Fibroblast of lung (primary cell): ENCODE results near the gene NRF1. TPM values are rescaled to one million over a fixed set of nuclear protein-coding genes. Genes with fewer than 3 reads are reported as not detected.

Source experiments
- DNase-seq, 2 donors: peaks; one replicate each; pipeline versions ENCODE4 v3.0.0 to v3.0.0-alpha.2; 2010; ENCODE audit warnings: low read depth in 2 of 2
- H2AFZ ChIP-seq: 2 replicates; pipeline ENCODE4 v1.5.1; 2012; ENCODE audit warnings: low read length, control low read depth, inconsistent platforms
- H3K27ac ChIP-seq: 2 replicates; pipeline ENCODE4 v1.5.1; 2011; ENCODE audit warnings: low read length, control low read depth; ENCODE audit not compliant: insufficient read depth
- H3K27me3 ChIP-seq: 2 replicates; pipeline ENCODE4 v1.5.1; 2011; ENCODE audit warnings: mild to moderate bottlenecking, low read length; ENCODE audit not compliant: control insufficient read depth, insufficient read depth
- H3K36me3 ChIP-seq: 2 replicates; pipeline ENCODE4 v1.5.1; 2011; ENCODE audit warnings: low read length; ENCODE audit not compliant: control insufficient read depth, insufficient read depth
- H3K4me1 ChIP-seq: 2 replicates; pipeline ENCODE4 v1.5.1; 2011; ENCODE audit warnings: low read length; ENCODE audit not compliant: control insufficient read depth, insufficient read depth; ENCODE audit errors: extremely low read depth
- H3K4me2 ChIP-seq: 2 replicates; pipeline ENCODE4 v1.5.1; 2011; ENCODE audit warnings: low read length, control low read depth; ENCODE audit not compliant: insufficient read depth; ENCODE audit errors: extremely low read depth
- H3K4me3 ChIP-seq, 4 experiments: fragments of 200-600 bp in 1 of 4; sonication (generic) in 1 of 4; replicated peaks in 1 of 4; 2 replicates each; pipeline ENCODE4 v1.5.1; 2011 to 2016; ENCODE audit warnings: low read length in 4 of 4, low read depth in 3 of 4, mild to moderate bottlenecking in 3 of 4, control low read depth in 2 of 4, inconsistent platforms in 1 of 4, mixed read lengths in 1 of 4; ENCODE audit not compliant: insufficient read depth in 1 of 4; ENCODE audit errors: control extremely low read depth in 1 of 4
- H3K79me2 ChIP-seq: 2 replicates; pipeline ENCODE4 v1.5.1; 2012; ENCODE audit warnings: mild to moderate bottlenecking, low read length, inconsistent platforms; ENCODE audit not compliant: control insufficient read depth, insufficient read depth
- H3K9ac ChIP-seq: 2 replicates; pipeline ENCODE4 v1.5.1; 2011; ENCODE audit warnings: mild to moderate bottlenecking, low read length, control low read depth; ENCODE audit not compliant: insufficient read depth
- H3K9me3 ChIP-seq: 2 replicates; pipeline ENCODE4 v1.5.1; 2012; ENCODE audit warnings: low read depth, low read length; ENCODE audit not compliant: control insufficient read depth, insufficient read depth
- H4K20me1 ChIP-seq: 2 replicates; pipeline ENCODE4 v1.5.1; 2011; ENCODE audit warnings: low read length; ENCODE audit not compliant: control insufficient read depth, insufficient read depth; ENCODE audit errors: extremely low read depth
- CTCF ChIP-seq, 2 donors: IDR thresholded peaks in 1 of 2; conservative IDR thresholded peaks in 1 of 2; 1 replicate in 1 of 2; 2 replicates in 1 of 2; pipeline ENCODE4 v1.5.1; 2011 to 2012; ENCODE audit warnings: low read length in 2 of 2, control low read depth in 1 of 2, inconsistent platforms in 1 of 2, low read depth in 1 of 2, mild to moderate bottlenecking in 1 of 2
- EZH2 ChIP-seq: IDR thresholded peaks from 2 replicates; pipeline ENCODE4 v1.5.1; 2012; ENCODE audit warnings: low read length, control low read depth, mild to moderate bottlenecking; ENCODE audit errors: missing control alignments
- polyA plus RNA-seq, 2 donors: library from polyadenylated mRNA; depleted of rRNA in 1 of 2; stranded (reverse) in 1 of 2; unstranded in 1 of 2; fragments of >200 nt; gene quantifications; 2 replicates each; pipeline ENCODE4 v1.2.1, GENCODE V29; 2011 to 2012; ENCODE audit warnings: missing spikeins in 1 of 2
- total RNA-seq: library from RNA; depleted of rRNA; stranded (reverse); fragments of >200 nt; gene quantifications from 2 replicates; pipeline ENCODE4 v1.2.1, GENCODE V29; 2014

The NRF1 gene
- total and polyA plus RNA-seq, 2 donors (not counting 1 experiment from before 2014, with no cell fraction given) = 7.3 to 15.5 TPM

- Histone ChIP-seq H3K27me3 (no peaks in the 10 kb centered on the region), H4K20me1 (no peaks in the 10 kb centered on the region), H3K27ac (no peak overlapping the region), H2AFZ (no peak overlapping the region), H3K36me3 (no peaks in the 10 kb centered on the region), H3K9ac (no peak overlapping the region), H3K4me1 (no peaks in the 10 kb centered on the region), H3K4me3 (no peak overlapping the region), H3K9me3 (no peaks in the 10 kb centered on the region), H3K79me2 (no peaks in the 10 kb centered on the region), H3K4me2 (no peak overlapping the region)
- DNase-seq = peak in 1 of 2 donors; percentile 29
- TF ChIP-seq EZH2 = no peak
- no peak for TF ChIP-seq CTCF (conservative IDR thresholded peaks at IDR 0.05 in 1 of 2, IDR thresholded peaks at IDR 0.05 in 1 of 2; ENCODE audit: low read depth in 1 of 2, low read length in 2 of 2)
Observed at GRCh38 chr7:129748356-129749109, 137.0 kb downstream of the NRF1 start.

DNA sequence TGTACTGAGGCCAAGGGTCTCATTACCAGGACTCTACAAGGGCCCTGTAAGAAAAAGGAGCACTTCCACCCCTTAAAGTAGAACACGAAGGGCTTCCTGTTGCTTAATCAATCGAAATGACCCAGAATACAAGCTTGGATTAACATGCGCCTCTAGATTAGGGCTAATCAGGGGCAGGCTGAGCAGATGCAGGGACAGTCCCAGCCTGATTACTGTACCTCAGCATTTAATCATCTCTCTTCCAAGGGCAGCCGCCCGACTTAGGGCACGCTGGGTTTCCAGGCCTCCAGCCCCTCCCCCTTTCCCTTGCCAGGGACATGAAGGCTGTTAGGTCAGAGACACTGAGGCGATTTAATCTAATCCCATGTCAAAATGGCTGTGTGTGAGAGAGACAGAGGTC, 138.6 kb downstream of the NRF1 start:
- no peak for DNase-seq
- no peak overlapping the region for H3K4me3 ChIP-seq
- H3K27ac ChIP-seq = no peak overlapping the region
- no peaks in the 10 kb centered on the region for H3K4me1 ChIP-seq
- no peak overlapping the region for H3K9ac ChIP-seq
- H3K79me2 ChIP-seq = no peaks in the 10 kb centered on the region
- H3K27me3 ChIP-seq = no peaks in the 10 kb centered on the region
- TF ChIP-seq EZH2 = no peak
- no peak for TF ChIP-seq CTCF (conservative IDR thresholded peaks at IDR 0.05 in 1 of 2, IDR thresholded peaks at IDR 0.05 in 1 of 2; ENCODE audit: low read depth in 1 of 2, low read length in 2 of 2)
- H4K20me1 ChIP-seq = no peaks in the 10 kb centered on the region
- H3K4me2 ChIP-seq = no peak overlapping the region
- peaks cover 2% of the 10 kb centered on the region for H3K36me3 ChIP-seq
- H3K9me3 ChIP-seq = no peaks in the 10 kb centered on the region
- H2AFZ ChIP-seq = no peak overlapping the region

DNA sequence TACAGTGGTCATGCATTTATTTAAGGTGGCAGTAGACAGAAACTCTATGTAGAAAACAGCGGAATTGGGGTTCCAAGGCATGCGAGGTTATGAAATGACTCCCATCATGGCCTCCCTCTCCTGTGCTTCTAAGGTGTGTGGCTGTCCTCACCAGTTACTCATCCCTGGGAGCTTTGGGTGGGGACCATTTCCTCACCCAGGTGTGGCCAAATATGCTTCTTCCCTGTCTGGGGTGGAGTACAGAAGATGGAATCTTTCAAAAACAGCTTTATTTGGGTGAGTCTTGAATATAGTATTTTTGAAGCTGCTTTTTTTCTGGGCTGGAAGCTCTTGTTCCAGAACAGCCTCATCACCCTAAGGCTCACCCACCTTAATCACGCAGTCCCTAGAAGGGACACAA, 139.0 kb downstream of the NRF1 start:
- Histone ChIP-seq H3K9ac (no peak overlapping the region), H3K9me3 (no peaks in the 10 kb centered on the region), H3K27ac (no peak overlapping the region), H3K4me2 (no peak overlapping the region), H2AFZ (no peak overlapping the region), H3K36me3 (peaks cover 2% of the 10 kb centered on the region), H3K27me3 (no peaks in the 10 kb centered on the region), H4K20me1 (no peaks in the 10 kb centered on the region), H3K4me1 (no peaks in the 10 kb centered on the region), H3K4me3 (no peak overlapping the region), H3K79me2 (no peaks in the 10 kb centered on the region)
- no peak for DNase-seq
- TF ChIP-seq EZH2 (no peak), CTCF (conservative IDR thresholded peaks at IDR 0.05 in 1 of 2, IDR thresholded peaks at IDR 0.05 in 1 of 2; ENCODE audit: low read depth in 1 of 2, low read length in 2 of 2) (no peak)
